ENCODE data around the gene CCDC186. TPM values are rescaled to one million over a fixed set of nuclear protein-coding genes. Genes with fewer than 3 reads are reported as not detected.
A peak's percentile ranks its signal among the peaks of the same experiment; 100 is the strongest.

The CCDC186 gene
- total RNA-seq, 1 donor from 2014 or later = 18.5 TPM

- Mint-ChIP-seq H3K36me3 (ENCODE audit: low read depth, unreplicated experiment) (no peaks in the 10 kb centered on the region), H3K27ac (ENCODE audit: unreplicated experiment) (no peak overlapping the region), H3K4me1 (ENCODE audit: unreplicated experiment) (peaks cover 3% of the 10 kb centered on the region), H3K4me3 (ENCODE audit: unreplicated experiment) (no peak overlapping the region), H3K27me3 (ENCODE audit: unreplicated experiment) (peaks cover 1% of the 10 kb centered on the region), H3K9me3 (ENCODE audit: unreplicated experiment) (no peaks in the 10 kb centered on the region)
- TF ChIP-seq CTCF (IDR thresholded peaks at IDR 0.05; ENCODE audit: unreplicated experiment) = peak; percentile 36
- no peak for DNase-seq (ENCODE audit: low spot score)
These were observed 63.6 kb downstream of the CCDC186 start for GRCh38 chr10:114110174-114110972.

- no peak overlapping the region for H3K4me3 Mint-ChIP-seq (ENCODE audit: unreplicated experiment)
- no peaks in the 10 kb centered on the region for H3K9me3 Mint-ChIP-seq (ENCODE audit: unreplicated experiment)
- no peak for DNase-seq (ENCODE audit: low spot score)
- TF ChIP-seq CTCF (IDR thresholded peaks at IDR 0.05; ENCODE audit: unreplicated experiment) = no peak
- peaks cover 18% of the 10 kb centered on the region for H3K4me1 Mint-ChIP-seq (ENCODE audit: unreplicated experiment)
- H3K27me3 Mint-ChIP-seq (ENCODE audit: unreplicated experiment) = peaks cover 9% of the 10 kb centered on the region
- no peaks in the 10 kb centered on the region for H3K36me3 Mint-ChIP-seq (ENCODE audit: low read depth, unreplicated experiment)
- no peak overlapping the region for H3K27ac Mint-ChIP-seq (ENCODE audit: unreplicated experiment)
These were observed 70.7 kb downstream of the CCDC186 start for GRCh38 chr10:114103284-114103683.

- Mint-ChIP-seq H3K36me3 (ENCODE audit: low read depth, unreplicated experiment) (no peaks in the 10 kb centered on the region), H3K9me3 (ENCODE audit: unreplicated experiment) (no peaks in the 10 kb centered on the region), H3K27ac (ENCODE audit: unreplicated experiment) (no peak overlapping the region), H3K27me3 (ENCODE audit: unreplicated experiment) (peaks cover 8% of the 10 kb centered on the region), H3K4me3 (ENCODE audit: unreplicated experiment) (no peak overlapping the region), H3K4me1 (ENCODE audit: unreplicated experiment) (peaks cover 21% of the 10 kb centered on the region)
- TF ChIP-seq CTCF (IDR thresholded peaks at IDR 0.05; ENCODE audit: unreplicated experiment) = no peak
- DNase-seq (ENCODE audit: low spot score) = no peak
These were observed 71.7 kb downstream of the CCDC186 start for GRCh38 chr10:114102256-114102655.

- H3K27ac Mint-ChIP-seq (ENCODE audit: unreplicated experiment) = no peak overlapping the region
- no peak for TF ChIP-seq CTCF (IDR thresholded peaks at IDR 0.05; ENCODE audit: unreplicated experiment)
- peak; percentile 38 for DNase-seq (ENCODE audit: low spot score)
These were observed 72.9 kb downstream of the CCDC186 start for GRCh38 chr10:114100848-114101741.

More at GRCh38 chr10:114100848-114101741, 72.9 kb downstream of the CCDC186 start:
- H3K36me3 Mint-ChIP-seq (ENCODE audit: low read depth, unreplicated experiment) = no peaks in the 10 kb centered on the region
- peak overlapping the region; percentile 76 for H3K4me3 Mint-ChIP-seq (ENCODE audit: unreplicated experiment)
- H3K9me3 Mint-ChIP-seq (ENCODE audit: unreplicated experiment) = no peaks in the 10 kb centered on the region
- peaks cover 33% of the 10 kb centered on the region for H3K4me1 Mint-ChIP-seq (ENCODE audit: unreplicated experiment)
- peaks cover 8% of the 10 kb centered on the region for H3K27me3 Mint-ChIP-seq (ENCODE audit: unreplicated experiment)

All from endothelial cell (in vitro differentiated cells).